OCI-LY7 (cell line): Measurements from ENCODE around the gene FRMPD2. TPM values are rescaled to one million over a fixed set of nuclear protein-coding genes. Genes with fewer than 3 reads are reported as not detected.

Source experiments
- BruUV-seq: library from RNA; stranded (reverse); fragments of 400-500 nt; replicated peaks from 2 replicates; lab custom pipeline; 2021; lab: Mats Ljungman, UMichigan
- CTCF ChIA-PET: fragments of 300-600 bp; sonication (Branson Sonifier 250); formaldehyde crosslinking; loops from one replicate; lab custom pipeline; 2022; ENCODE audit warnings: antibody characterized with exemption; ENCODE audit not compliant: unreplicated experiment; lab: Charles Lee
- POLR2A ChIA-PET: fragments of 300-600 bp; sonication (Branson Sonifier 250); formaldehyde crosslinking; loops from one replicate; lab custom pipeline; 2022; ENCODE audit warnings: antibody characterized with exemption; lab: Charles Lee
- DNase-seq: peaks from one replicate; pipeline ENCODE4 v3.0.0-alpha.2; 2015; ENCODE audit warnings: low spot score
- H2AFZ ChIP-seq: fragments of 200-600 bp; sonication (generic), shearing (Covaris generic); 2 replicates; pipeline ENCODE4 v1.6.1; 2014; ENCODE audit warnings: mild to moderate bottlenecking, antibody characterized with exemption, low read length, moderate library complexity
- H3K27ac ChIP-seq: fragments of 200-600 bp; sonication (generic); 2 replicates; pipeline ENCODE4 v1.5.1; 2014; ENCODE audit warnings: mixed run types, low read depth, mild to moderate bottlenecking, moderate library complexity, low read length, inconsistent platforms; ENCODE audit not compliant: poor library complexity, severe bottlenecking
- H3K36me3 ChIP-seq: fragments of 200-600 bp; sonication (generic); 2 replicates; pipeline ENCODE4 v1.6.1; 2014; ENCODE audit warnings: mild to moderate bottlenecking, antibody characterized with exemption, low read length, moderate library complexity, mixed read lengths; ENCODE audit not compliant: insufficient read depth
- H3K4me1 ChIP-seq: fragments of 200-600 bp; sonication (generic); 2 replicates; pipeline ENCODE4 v1.5.1; 2014; ENCODE audit warnings: mild to moderate bottlenecking, low read length; ENCODE audit not compliant: insufficient read depth, poor library complexity, severe bottlenecking
- H3K4me2 ChIP-seq: fragments of 200-600 bp; sonication (generic); 2 replicates; pipeline ENCODE4 v1.6.1; 2014; ENCODE audit warnings: mild to moderate bottlenecking, low read length
- H3K4me3 ChIP-seq: fragments of 200-600 bp; sonication (generic); 2 replicates; pipeline ENCODE4 v1.5.1; 2014; ENCODE audit warnings: mild to moderate bottlenecking, low read depth, low read length; ENCODE audit not compliant: poor library complexity, severe bottlenecking
- H3K79me2 ChIP-seq: fragments of 200-600 bp; sonication (generic); 2 replicates; pipeline ENCODE4 v1.6.1; 2016; ENCODE audit warnings: low read depth, mild to moderate bottlenecking, low read length, moderate library complexity, mixed read lengths; ENCODE audit not compliant: insufficient read depth
- H3K9me2 ChIP-seq: fragments of 200-600 bp; sonication (generic); 2 replicates; pipeline ENCODE4 v1.6.1; 2016; ENCODE audit warnings: mild to moderate bottlenecking, low read length, mixed read lengths; ENCODE audit not compliant: insufficient read depth
- H3K9me3 ChIP-seq: fragments of 200-600 bp; sonication (generic); 2 replicates; pipeline ENCODE4 v1.6.1; 2014; ENCODE audit warnings: mild to moderate bottlenecking, mixed run types, low read length, mixed read lengths
- H4K20me1 ChIP-seq: fragments of 200-600 bp; sonication (generic); 2 replicates; pipeline ENCODE4 v1.6.1; 2014; ENCODE audit warnings: mild to moderate bottlenecking, antibody characterized with exemption, low read length, moderate library complexity, mixed read lengths; ENCODE audit not compliant: insufficient read depth
- EZH2phosphoT487 ChIP-seq: fragments of 200-600 bp; sonication (generic); IDR thresholded peaks from 2 replicates; pipeline ENCODE4 v1.6.1; 2018; ENCODE audit warnings: low read depth, borderline replicate concordance, mild to moderate bottlenecking, mixed run types, antibody characterized with exemption, low read length, moderate library complexity, mixed read lengths
- intact Hi-C: fragments of 100-400 bp; cut with micrococcal nuclease; formaldehyde crosslinking; loops from one replicate; pipeline ENCODE4 v1.10.0; 2022; ENCODE audit not compliant: unreplicated experiment
- total RNA-seq, 2 experiments: library from RNA; depleted of rRNA in 1 of 2; stranded (reverse); fragments of >200 nt in 1 of 2; shearing (Covaris generic) in 1 of 2; gene quantifications; 2 replicates each; pipeline ENCODE4 v1.2.3, GENCODE V29; 2014 to 2022
- TF ChIP-seq, protein P1 (sequence below): fragments of 200-600 bp; sonication (generic); conservative IDR thresholded peaks from 2 replicates; pipeline ENCODE4 v1.5.1; 2014; ENCODE audit warnings: mild to moderate bottlenecking, antibody characterized with exemption, low read length, moderate library complexity, mixed read lengths

The FRMPD2 gene
- total RNA-seq, 2 experiments from 2014 or later: not detected

- no peak overlapping the region for H3K4me2 ChIP-seq
- no peak overlapping the region for H3K4me3 ChIP-seq
- no peak for DNase-seq
- H3K79me2 ChIP-seq: no peaks in the 10 kb centered on the region
- no peak for TF ChIP-seq EZH2phosphoT487
- TF ChIP-seq, protein P1, sequence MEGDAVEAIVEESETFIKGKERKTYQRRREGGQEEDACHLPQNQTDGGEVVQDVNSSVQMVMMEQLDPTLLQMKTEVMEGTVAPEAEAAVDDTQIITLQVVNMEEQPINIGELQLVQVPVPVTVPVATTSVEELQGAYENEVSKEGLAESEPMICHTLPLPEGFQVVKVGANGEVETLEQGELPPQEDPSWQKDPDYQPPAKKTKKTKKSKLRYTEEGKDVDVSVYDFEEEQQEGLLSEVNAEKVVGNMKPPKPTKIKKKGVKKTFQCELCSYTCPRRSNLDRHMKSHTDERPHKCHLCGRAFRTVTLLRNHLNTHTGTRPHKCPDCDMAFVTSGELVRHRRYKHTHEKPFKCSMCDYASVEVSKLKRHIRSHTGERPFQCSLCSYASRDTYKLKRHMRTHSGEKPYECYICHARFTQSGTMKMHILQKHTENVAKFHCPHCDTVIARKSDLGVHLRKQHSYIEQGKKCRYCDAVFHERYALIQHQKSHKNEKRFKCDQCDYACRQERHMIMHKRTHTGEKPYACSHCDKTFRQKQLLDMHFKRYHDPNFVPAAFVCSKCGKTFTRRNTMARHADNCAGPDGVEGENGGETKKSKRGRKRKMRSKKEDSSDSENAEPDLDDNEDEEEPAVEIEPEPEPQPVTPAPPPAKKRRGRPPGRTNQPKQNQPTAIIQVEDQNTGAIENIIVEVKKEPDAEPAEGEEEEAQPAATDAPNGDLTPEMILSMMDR: no peak
- H4K20me1 ChIP-seq: no peaks in the 10 kb centered on the region
- no peak overlapping the region for H2AFZ ChIP-seq
- H3K27ac ChIP-seq: no peak overlapping the region
- intact Hi-C loops: no loop called here
- no peaks in the 10 kb centered on the region for H3K4me1 ChIP-seq
- H3K9me2 ChIP-seq: no peaks in the 10 kb centered on the region
- no peaks in the 10 kb centered on the region for H3K36me3 ChIP-seq
- no peaks in the 10 kb centered on the region for H3K9me3 ChIP-seq
- ChIA-PET POLR2A (no interaction called here), CTCF (interaction anchor here (0.9 kb wide), 1 partner anchor 10 kb away, joined by 4 read pairs; no protein-coding TSS in a partner anchor)
- BruUV-seq: no TSS peak
These were observed 25.2 kb upstream of the FRMPD2 start for GRCh38 chr10:48299692-48300091.

GRCh38 chr10:48299066-48299465 lies 24.6 kb upstream of the FRMPD2 start:
- intact Hi-C loops: no loop called here
- no peak overlapping the region for H3K27ac ChIP-seq
- no peaks in the 10 kb centered on the region for H4K20me1 ChIP-seq
- H3K4me1 ChIP-seq: no peaks in the 10 kb centered on the region
- no peaks in the 10 kb centered on the region for H3K36me3 ChIP-seq
- no TSS peak for BruUV-seq
- no peak overlapping the region for H3K4me3 ChIP-seq
- H2AFZ ChIP-seq: no peak overlapping the region
- CTCF ChIA-PET: no interaction called here
- no peak overlapping the region for H3K4me2 ChIP-seq
- POLR2A ChIA-PET: interaction anchor here (0.7 kb wide), 1 partner anchor 10 kb away, joined by 3 read pairs; no protein-coding TSS in a partner anchor
- H3K9me2 ChIP-seq: no peaks in the 10 kb centered on the region
- no peaks in the 10 kb centered on the region for H3K9me3 ChIP-seq
- no peak for DNase-seq
- no peaks in the 10 kb centered on the region for H3K79me2 ChIP-seq
- TF ChIP-seq EZH2phosphoT487: no peak
- TF ChIP-seq, protein P1: no peak

DNA sequence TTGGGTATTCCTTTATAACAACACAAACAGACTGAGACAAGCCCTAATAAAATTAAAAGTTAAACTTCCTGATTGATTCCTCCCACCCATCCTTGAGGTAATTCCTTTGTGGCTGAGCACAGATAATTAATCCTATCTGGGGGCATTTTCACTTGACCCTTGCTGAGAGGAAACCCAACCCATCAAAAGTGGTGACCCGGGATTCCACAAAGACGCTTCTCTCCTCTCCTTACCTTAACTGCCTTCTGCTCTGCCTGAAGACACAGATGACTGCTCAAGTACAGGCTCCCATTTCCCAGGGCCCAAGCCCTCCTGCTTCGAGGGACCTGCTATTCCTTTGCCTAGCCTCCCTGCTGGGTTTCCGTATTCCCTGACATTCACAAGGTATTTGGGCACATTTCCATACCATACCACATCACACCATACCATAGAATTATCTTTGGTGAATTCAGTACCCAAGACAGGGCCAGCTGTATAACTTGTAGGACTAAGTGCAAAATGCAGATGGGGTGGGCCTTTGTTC lies 22.1 kb upstream of the FRMPD2 start:
- Histone ChIP-seq H2AFZ (no peak overlapping the region), H3K36me3 (no peaks in the 10 kb centered on the region), H4K20me1 (no peaks in the 10 kb centered on the region), H3K4me1 (no peaks in the 10 kb centered on the region), H3K9me3 (no peaks in the 10 kb centered on the region), H3K27ac (no peak overlapping the region), H3K4me2 (no peak overlapping the region), H3K79me2 (no peaks in the 10 kb centered on the region), H3K9me2 (no peaks in the 10 kb centered on the region), H3K4me3 (no peak overlapping the region)
- POLR2A ChIA-PET: interaction anchor here (1.6 kb wide), 1 partner anchor 11 kb away, joined by 6 read pairs; no protein-coding TSS in a partner anchor
- CTCF ChIA-PET: no interaction called here
- no TSS peak for BruUV-seq
- TF ChIP-seq, protein P1: no peak
- TF ChIP-seq EZH2phosphoT487: no peak
- DNase-seq: no peak
- intact Hi-C loops: no loop called here
